ENCODE data around the gene LRRC3. TPM values are rescaled to one million over a fixed set of nuclear protein-coding genes. Genes with fewer than 3 reads are reported as not detected.

LRRC3 gene
- total RNA-seq, 4 donors from 2014 or later: 0.78 to 0.92 (median 0.85) TPM

DNA sequence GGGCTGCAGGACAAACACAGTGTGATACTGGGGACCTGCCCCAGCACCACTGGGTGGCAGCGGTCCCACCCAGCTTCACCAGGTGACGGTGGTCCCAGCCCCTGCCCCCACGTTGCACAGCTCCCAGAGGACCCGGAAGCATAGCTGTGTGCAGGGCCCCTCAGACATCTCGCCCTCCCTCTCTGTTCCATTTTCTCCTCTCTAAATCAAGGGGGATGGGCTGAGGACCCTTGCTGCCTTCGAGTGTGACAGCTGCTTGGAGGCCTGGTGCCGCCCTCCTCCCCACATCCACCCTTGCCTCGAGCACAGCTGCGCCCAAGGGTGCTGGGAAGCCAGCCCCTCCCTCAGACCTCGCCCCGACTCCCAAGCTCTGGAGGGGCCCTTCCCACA, 16.1 kb upstream of the LRRC3 start:
- intact Hi-C loops (cut with DNase I): no loop called here
- H3K27ac ChIP-seq: no peak overlapping the region
- no peak overlapping the region for H3K4me3 ChIP-seq (replicated peaks in 1 of 3)
- H3K4me1 ChIP-seq: no peaks in the 10 kb centered on the region
- no peaks in the 10 kb centered on the region for H3K9me3 ChIP-seq
- H3K27me3 ChIP-seq: no peaks in the 10 kb centered on the region
- DNase-seq: no peak
- TF ChIP-seq CTCF (IDR thresholded peaks at IDR 0.05): no peak
- no peak for TF ChIP-seq POLR2A (IDR thresholded peaks at IDR 0.05)
- WGBS, 2 donors: 73 to 82% methylated on average over 7 to 11 of the region's 11 CpGs
- H3K36me3 ChIP-seq: no peaks in the 10 kb centered on the region

DNA sequence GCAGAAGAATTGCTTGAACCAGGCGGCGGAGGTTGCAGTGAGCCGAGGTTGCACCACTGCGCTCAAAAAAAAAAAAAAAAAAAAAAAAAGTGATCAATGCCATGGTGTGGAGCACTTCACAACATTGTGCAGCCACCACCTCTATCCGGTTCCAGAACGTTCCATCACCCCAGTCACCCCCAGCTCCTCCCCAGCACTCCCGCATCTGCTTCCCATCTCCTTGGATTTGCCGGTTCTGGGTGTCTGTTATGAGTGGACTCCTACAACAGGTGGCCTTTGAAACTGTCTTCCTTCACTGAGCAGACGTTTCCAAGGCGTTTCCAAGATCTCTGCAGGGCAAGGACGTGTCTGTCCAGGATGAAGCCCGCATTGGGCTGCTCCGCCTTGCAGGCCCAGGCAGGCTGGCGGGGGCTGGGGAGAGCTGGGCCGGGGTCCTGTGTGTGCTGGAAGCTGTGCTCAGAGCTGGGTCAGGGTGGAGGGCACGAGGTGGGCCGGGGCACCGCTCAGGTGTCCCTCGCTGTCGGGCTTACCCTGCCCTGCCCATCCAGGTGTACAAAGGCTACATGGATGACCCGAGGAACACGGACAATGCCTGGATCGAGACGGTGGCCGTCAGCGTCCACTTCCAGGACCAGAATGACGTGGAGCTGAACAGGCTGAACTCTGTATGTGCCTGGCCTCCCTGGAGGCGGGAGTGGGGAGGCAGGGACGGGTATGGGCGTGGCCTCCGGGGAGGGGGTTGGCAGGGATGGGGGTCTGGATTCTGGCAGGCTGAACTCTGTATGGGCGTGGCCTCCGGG, 14.9 kb upstream of the LRRC3 start:
- intact Hi-C loops (cut with DNase I): no loop called here
- DNase-seq: no peak
- H3K9me3 ChIP-seq: no peaks in the 10 kb centered on the region
- 83 to 91% methylated on average over 22 to 32 of the region's 33 CpGs for WGBS, 2 donors
- H3K27ac ChIP-seq: no peak overlapping the region
- TF ChIP-seq CTCF (IDR thresholded peaks at IDR 0.05) (no peak), POLR2A (IDR thresholded peaks at IDR 0.05) (no peak)
- H3K4me1 ChIP-seq: no peaks in the 10 kb centered on the region
- no peaks in the 10 kb centered on the region for H3K27me3 ChIP-seq
- H3K36me3 ChIP-seq: no peaks in the 10 kb centered on the region
- H3K4me3 ChIP-seq (replicated peaks in 1 of 3): no peak overlapping the region

DNA sequence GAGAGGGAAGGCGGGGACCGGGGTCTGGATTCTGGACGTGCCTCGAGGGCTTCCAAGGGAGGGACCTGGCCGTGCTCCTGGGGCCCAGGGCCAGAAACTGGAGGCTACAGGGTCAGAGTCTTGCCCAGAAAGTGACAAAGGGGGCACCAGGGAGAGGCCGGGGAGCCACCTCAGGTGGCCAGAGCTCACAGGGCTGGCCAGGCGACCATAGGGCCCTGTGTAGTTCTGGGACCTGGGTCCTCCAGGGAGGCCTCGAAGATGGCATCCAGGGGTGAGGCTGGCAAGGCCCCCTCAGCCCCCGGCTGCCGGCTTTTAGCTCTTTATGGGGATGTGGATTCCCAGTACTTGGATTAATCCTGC, 14.3 kb upstream of the LRRC3 start:
- TF ChIP-seq POLR2A (IDR thresholded peaks at IDR 0.05) (no peak), CTCF (IDR thresholded peaks at IDR 0.05) (no peak)

DNA sequence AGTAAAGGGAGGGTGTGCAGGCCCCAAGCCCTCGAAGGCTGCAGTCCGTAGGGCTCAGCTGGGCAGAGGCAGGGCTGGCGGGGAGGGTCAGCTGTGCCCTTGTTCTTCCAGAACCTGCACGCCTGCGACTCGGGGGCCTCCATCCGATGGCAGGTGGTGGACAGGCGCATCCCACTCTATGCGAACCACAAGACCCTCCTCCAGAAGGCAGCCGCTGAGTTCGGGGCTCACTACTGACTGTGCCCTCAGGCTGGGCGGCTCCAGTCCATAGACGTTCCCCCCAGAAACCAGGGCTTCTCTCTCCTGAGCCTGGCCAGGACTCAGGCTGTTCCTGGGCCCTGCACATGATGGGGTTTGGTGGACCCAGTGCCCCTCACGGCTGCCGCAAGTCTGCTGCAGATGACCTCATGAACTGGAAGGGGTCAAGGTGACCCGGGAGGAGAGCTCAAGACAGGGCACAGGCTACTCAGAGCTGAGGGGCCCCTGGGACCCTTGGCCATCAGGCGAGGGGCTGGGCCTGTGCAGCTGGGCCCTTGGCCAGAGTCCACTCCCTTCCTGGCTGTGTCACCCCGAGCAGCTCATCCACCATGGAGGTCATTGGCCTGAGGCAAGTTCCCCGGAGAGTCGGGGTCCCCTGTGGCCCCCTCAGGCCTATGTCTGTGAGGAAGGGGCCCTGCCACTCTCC, 13.6 kb upstream of the LRRC3 start:
- no peak for TF ChIP-seq POLR2A (IDR thresholded peaks at IDR 0.05)
- TF ChIP-seq CTCF (IDR thresholded peaks at IDR 0.05): no peak
- no peak overlapping the region for H3K27ac ChIP-seq
- H3K27me3 ChIP-seq: no peaks in the 10 kb centered on the region
- H3K4me3 ChIP-seq (replicated peaks in 1 of 3): no peak overlapping the region
- no peaks in the 10 kb centered on the region for H3K9me3 ChIP-seq
- 85 to 94% methylated on average over 2 to 6 of the region's 20 CpGs for WGBS, 2 donors
- no peak for DNase-seq
- no peaks in the 10 kb centered on the region for H3K4me1 ChIP-seq
- no peaks in the 10 kb centered on the region for H3K36me3 ChIP-seq
- intact Hi-C loops (cut with DNase I): no loop called here

More for the DNA sequence above, 14.3 kb upstream of the LRRC3 start:
- 72 to 86% methylated on average over 2 to 9 of the region's 10 CpGs for WGBS, 2 donors
- Histone ChIP-seq H3K9me3 (no peaks in the 10 kb centered on the region), H3K4me1 (no peaks in the 10 kb centered on the region), H3K4me3 (replicated peaks in 1 of 3) (no peak overlapping the region), H3K27ac (no peak overlapping the region), H3K36me3 (no peaks in the 10 kb centered on the region), H3K27me3 (no peaks in the 10 kb centered on the region)
- intact Hi-C loops (cut with DNase I): no loop called here
- DNase-seq: no peak
